Inflammatory macrophage treated with lipopolysaccharide for 4 hours (primary cell): ENCODE measurements around the gene TRAK1.

ENCODE experiments used
- DNase-seq: peaks from one replicate; pipeline ENCODE4 v3.0.0-alpha.2; 2020

TRAK1 gene

DNA sequence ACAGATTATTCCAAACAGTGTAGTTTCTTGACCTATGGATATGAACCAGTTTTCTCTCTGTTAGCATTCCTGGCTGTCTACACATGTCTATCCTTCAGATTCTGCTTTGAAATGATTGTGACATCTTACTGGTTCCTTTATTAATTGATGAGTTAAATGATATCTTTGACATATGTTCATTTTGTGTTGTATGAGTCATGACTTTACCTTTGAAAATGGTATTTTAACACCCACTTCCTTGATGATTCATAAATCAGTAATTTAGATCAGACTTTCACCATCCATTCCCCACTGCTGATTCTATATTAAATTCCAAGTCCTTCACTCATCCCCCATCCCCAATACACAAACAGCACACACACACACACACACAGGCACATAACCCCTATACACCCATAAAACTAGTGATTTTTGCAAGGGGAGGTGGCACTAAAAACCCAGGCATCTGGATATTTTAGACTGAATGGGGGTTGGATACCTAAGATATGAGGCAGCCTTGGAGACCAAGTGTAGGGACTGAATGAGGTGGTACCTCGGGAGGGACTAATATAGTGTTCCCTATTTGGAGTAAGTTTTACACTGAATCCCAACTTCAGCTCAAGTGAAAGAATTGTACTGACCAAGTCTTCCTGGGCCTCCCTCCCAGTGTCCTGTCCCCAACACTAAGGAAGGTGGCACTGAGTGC, 165.1 kb downstream of the TRAK1 start:
- no peak for DNase-seq

DNA sequence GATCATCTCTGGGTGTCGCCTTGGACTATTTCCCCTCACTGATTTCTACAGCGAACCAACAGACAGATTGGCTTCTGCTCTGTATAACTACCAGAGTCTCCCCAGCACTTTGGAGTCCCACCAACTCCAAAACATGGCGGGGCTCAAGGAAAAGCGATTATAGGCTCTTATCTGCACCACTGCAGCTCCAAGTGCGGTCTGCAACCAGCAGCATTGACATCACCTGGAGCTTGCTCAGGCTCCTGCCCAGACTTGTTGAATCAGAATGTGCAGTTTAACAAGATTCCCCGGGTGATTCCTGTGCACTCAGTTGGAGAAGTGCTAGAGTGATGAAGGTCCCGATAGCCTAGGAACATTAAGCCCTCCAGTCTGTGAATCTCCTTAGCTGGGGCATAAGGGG, 165.8 kb downstream of the TRAK1 start:
- no peak for DNase-seq

DNA sequence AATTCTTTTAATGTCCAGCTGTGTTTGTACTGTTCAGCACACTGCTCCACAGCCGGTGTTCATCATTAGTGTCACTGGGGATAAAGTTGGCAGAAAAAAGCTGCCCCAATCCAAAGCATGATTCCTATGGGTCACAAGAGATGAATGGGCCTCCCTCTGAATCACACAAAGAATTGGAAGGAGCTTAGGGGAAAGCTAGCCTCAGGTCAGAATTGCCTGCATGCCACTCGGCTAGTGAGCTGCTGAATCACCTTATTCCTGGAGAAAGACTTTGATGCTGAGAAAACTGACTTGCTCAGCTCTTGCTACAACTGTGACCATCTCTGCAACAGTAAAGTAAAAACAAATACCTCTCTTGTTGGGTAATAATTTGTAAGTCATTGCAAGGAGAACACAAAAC, 171.4 kb downstream of the TRAK1 start:
- DNase-seq: no peak

DNA sequence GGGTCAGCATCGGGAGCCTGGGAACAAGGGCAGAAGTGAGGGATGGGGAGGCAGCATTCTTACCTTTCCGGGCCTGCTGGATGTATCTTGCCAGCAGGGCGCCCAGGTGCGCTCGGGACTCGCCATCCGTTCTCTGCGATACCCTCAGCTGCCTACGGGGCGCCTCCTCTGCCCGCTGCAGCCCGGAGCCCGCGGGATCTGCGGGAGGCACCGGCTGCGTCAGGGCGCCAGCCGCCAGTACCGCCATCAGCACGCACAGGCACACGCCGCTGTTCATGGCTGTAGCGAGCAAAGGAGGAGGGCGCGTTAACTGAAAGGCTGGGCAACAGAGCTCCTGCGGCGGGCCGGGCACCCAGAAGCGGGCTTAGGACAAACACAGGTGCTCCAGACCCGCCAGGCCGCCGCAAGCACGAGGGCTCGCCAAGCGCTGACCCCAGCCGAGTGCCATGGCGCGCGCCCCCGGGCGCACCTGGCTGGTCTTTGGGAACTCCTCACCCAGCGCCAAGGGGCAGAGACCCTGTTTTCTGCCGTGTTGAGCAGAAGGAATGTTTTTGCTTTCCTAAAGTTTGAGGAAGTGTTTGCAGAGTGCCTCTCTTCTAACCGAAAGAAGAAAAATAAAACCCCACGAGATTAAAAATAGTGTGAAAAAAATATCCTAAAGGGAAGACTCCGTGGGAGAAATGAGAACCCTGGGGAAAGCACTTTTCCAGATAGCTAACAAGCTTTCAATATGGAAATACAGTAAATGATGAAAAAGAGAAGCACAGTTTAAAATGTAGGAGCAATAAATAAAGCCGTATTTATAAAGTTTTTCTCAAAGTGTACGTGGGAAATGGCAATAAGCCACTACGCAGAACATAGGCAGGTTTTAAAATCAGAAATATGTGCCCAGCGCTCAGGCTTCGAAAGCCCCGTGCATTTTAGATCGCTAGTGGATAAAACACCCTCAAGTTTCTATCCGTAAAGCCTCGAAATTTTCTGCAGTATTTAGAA, 172.5 kb downstream of the TRAK1 start:
- no peak for DNase-seq

DNA sequence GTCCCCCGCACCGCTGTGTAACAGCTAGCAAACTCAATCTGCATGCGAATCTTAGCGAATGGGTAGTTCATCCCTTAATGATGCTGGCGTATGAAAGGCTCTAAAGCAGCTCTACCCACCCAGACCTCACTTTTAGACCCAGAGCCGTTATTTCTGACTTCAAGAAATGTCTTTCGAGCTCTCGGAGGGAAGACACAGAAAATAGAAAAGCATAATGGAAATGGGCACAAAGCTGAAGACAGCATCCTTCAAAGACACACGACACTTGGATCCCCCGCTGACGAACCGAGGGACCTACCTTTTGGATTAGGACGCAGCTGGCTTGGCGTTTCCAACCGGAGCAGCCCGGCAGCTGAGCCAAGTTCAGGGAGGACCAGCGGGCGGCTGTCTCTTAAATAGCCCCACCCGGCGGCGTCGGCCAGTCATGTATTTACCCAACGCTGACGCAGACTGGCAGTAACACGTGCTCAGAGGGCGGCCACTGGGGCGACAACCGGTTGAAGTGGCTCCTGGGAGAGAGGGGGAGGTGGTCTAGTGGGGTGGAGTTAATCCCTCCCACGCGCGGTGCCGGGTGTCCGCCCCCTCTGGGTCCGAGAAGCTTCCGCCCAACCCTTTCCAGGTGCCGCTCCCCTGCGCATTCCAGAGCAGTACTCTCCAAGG, 173.4 kb downstream of the TRAK1 start:
- DNase-seq: peak; percentile 1

DNA sequence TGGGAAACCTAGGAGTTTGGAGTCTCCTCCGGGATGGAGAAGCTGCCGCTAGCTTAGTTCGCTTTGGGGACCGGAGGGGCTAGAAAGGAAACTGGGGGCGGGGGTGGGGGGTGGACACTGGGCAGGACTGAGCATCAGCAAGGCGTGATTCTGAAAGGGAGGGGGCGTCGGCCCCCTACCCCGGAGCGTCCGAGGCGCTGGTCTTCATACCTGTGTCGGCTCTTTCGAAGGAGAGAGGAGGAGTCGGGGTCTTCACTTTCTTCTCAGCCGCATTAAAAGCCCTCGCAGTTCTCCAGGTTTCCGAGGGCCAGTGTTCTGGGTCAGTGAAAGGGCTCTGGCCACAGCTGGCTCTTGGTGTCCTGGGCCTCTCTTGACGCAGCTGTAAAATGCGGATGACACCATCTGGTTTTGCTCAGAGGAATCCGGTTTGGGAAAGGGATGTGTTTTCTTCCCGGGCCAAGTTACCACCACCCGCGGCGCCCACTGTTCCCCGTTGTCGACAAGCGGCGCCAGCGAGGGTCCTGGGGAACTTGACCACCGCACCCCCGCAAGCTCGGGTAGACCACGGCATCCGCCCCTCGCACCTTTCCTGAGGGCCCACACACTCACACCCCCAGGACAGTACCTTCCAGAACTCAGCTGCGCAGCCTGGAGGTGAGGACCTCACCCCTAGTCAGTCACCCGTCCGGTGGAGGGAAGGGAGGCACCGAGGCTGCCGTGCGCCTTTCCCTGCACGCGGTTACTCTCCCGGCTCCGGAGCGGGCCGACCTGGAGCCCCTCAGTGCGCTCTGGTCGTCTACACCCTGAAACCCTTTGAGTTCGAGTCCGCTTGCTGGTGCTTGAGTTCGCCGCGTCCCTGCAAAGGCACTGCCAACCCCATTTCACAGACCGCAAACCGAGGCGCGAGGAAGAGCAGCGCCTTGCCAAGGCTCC, 174.2 kb downstream of the TRAK1 start:
- no peak for DNase-seq

DNA sequence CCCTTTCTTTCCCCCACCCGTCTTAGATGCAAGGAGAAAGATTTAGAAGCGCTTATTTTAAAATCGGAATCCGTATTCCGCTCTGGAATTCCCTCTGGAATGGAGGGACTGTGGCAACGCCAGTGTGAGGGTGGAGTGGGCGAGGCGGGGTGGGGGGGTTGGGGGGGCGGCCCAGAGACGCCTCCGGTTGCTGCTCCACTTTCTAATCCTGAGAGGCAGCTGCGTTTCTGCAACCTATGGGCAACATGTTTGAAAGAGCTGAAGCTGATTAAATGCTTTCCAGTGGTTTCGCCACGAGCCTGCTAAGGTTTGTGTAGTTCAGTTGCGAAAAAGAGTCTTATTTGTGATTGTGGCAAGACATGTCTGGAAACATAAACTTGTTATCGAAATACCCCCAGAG, 174.9 kb downstream of the TRAK1 start, which contains the start of gene CCK:
Gene CCK, minus strand, starts transcription at position 101 of the 400 bp plus-strand sequence. CDS start 2,555 bp downstream, outside the sequence.
- no peak for DNase-seq

DNA sequence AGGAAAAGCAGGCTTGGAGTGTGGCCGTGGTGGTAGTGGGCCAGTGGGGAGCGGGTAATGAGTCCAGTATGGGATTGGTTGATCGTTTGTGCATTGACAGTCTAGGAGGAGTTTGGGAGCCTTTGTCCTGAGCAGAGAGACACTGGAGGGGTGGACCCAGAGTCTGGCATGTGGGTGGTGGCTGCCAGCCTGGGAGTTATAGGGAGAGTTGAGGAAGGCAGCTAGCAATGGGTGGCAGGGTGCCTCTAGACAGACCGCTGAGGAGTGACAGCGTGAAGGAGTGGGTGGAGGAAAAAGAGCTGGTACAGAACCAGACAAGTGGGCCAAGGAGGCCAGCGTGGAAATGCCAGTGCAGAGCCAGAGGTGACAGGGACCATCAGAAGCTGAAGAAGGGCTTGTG, 176.7 kb downstream of the TRAK1 start:
- no peak for DNase-seq

DNA sequence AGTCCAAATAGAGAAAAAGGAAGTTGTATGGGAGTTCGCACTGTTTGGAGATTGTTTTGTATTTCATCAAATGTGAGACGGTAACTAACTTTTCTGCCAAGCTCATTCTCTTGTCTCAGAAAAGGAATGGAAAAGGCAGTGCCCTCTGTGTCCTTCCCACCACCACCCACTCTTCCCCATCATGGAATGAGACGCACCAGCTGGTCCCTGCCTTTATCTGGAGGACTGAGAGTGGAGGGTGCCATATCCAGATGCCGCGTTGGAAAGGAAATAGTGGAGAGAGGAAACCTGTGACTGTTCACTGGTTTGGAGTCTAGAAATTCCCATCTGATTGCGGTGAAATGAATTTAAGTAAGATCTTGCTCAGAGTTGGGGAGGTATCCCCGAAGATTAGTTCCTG, 178.5 kb downstream of the TRAK1 start:
- no peak for DNase-seq

DNA sequence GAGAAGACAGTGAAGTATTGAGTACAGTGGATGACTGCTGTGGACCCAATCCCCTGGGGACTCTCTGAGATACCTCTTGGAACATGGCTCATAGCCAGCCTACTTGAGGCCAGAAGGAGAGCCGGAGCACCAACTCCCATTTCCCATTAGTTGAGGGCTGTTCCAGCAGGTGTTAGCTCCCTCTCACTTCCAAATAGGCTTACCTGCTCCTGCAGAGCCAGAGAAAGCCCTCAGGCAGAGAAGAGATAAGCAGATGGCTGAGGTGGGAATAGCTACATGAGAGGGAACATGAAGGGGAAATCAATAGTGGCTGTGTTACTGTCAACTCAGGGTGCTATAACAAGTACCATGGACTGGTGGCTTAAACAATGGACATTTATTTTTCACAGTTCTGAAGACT, 179.4 kb downstream of the TRAK1 start:
- DNase-seq: no peak

DNA sequence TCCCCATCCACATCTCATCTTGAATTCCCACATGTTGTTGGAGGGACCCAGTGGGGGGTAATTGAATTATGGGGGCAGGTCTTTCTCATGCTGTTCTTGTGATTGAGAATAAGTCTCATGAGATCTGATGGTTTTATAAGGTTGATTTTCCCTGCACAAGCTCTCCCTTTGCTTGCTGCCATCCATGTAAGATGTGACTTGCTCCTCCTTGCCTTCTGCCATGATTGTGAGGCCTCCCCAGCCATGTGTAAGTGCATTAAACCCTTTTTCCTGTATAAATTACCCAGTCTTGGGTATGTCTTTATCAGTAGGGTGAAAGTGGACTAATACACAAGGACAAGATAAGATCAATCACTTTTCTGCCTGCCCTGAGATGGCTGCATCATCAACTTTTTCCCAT, 180.6 kb downstream of the TRAK1 start:
- DNase-seq: no peak

DNA sequence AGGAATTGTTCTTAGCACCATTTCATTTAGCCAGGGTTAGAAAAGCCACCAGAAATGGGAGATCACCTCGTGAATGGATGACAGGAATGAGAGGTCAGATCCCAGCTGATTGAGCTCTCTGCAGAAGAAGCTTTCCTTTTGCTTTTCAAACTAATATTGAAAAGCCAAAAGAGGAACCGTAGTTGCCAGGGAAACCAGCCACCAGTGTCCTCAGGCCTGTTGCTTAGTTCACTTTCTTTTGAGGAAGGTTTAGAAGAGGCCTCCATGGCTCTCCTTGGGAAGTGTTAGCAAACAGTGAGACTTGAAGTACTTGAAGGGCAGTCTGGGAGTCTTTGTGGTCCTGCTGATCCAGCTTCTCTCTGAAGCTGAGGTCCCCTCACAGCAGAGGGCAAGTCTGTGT, 182.2 kb downstream of the TRAK1 start:
- DNase-seq: peak; percentile 37

DNA sequence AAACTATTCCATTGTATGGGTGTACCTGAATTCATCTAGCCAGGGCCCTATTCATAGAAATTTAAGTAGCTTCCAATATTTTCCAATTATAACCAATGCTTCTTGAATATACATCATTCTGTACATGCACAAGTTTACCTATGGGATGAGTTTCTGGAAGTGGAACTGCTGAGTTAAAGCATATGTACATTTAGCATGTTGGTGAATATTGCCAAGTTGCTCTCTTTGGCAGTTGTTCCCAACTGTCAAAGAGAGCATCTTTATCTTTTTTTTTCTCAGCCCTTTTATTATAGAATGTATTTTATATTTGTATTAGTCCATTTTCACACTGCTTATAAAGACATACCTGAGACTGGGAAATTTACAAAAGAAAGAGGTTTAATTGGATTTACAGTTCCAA, 183.1 kb downstream of the TRAK1 start:
- no peak for DNase-seq

DNA sequence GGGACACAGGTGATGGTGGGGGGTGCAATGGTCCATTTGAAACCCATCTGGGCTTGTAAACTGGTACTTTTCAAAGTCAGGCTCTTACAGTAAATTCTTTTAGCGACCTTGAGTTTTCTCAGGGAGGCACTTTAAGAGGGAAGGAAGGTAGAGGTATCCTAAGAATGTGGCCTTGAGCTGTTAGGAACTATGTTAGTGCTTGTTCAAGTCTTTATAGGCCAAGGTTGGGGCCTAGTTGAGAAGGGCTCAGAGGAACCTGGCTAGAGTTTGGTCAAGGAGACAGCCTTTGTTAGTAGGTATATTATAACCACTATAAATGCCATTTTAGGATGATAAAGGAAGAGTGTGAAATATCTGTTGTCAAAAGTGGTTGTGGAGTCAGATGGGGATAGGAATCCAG, 184.1 kb downstream of the TRAK1 start:
- DNase-seq: no peak
